ENCODE data around the gene AXIN1.
"Not testable (repeated sequence)": the region's sequence is repeated elsewhere in the genome, so short reads cannot be mapped to it uniquely, and the experiment has no call there.

The AXIN1 gene

DNA sequence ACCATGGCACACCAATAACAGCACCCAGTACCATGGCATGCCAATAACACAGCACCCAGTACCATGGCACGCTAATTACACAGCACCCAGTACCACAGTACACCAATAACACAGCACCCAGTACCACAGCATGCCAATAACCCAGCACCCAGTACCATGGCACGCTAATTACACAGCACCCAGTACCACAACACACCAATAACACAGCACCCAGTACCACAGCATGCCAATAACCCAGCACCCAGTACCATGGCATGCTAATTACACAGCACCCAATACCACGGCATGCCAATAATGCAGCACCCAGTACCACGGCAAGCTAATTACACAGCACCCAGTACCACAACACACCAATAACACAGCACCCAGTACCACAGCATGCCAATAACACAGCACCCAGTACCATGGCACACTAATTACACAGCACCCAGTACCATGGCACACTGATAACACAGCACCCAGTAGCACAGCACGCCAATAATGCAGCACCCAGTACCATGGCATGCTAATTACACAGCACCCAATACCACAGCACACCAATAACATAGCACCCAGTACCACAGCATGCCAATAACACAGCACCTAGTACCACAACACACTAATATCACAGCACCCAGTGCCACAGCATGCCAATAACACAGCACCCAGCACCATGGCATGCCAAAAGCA is 18.2 kb downstream of the AXIN1 start:
- not testable (repeated sequence) for DNase-seq (ENCODE audit: low spot score)

DNA sequence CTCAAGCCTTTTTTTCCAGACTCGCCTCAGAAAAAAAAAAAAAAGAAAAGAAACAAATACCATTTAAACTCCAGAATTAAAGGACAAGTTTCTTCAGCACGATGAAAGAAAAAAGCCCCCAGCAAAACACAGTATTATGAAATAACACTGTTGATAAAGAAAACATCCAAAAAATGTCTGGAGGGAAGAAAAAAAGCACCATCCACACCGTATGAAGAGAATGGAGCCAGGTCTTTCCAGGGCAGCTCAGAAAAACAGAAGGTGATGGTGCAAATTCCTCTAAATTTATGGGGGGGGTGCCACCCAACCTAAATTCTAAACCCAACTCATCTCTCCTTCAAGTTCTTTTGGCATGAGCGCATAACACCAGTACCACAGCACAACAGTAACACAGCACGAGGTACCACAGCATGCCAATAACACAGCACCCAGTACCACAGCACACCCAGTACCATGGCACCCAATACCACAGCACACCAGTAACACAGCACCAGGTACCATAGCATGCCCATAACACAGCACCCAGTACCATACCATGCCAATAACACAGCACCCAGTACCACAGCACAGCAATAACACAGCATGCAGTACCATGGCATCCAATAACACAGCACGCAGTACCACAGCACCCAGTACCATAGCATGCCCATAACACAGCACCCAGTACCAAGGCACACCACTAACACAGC is 19.0 kb downstream of the AXIN1 start:
- no peak for DNase-seq (ENCODE audit: low spot score)

DNA sequence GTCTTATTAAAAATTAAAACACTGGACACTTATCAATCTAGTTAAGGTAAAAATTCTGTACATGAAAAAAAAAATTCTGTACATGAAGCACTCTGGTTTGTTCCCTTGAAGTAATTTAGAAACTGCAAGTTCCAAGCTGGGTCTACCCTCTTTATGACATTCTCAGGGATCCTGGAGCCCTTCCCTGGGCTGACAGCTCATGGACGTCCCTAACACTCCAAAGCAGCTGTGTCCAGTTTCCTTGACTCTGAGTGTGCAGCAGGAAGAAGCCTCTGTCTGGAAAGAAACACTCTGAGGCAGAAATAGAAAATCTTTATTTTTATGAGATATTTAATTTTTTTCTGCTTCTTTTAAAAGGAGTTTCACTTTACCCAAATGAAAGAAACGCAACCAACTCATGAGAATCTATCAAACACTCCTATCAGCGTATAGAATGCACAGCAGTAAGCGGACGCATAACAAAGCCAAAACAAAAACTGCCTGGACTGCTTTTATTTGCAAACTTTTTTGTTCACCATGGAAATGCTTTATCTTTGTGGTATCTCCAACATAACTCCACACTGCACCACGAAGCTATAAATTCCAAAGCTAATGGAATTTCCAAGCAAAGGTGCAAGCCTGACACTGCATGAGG is 21.2 kb downstream of the AXIN1 start:
- not testable (repeated sequence) for DNase-seq (ENCODE audit: low spot score)

- DNase-seq (ENCODE audit: low spot score) = no peak
Observed at GRCh38 chr16:330741-331140, 21.8 kb downstream of the AXIN1 start.

DNA sequence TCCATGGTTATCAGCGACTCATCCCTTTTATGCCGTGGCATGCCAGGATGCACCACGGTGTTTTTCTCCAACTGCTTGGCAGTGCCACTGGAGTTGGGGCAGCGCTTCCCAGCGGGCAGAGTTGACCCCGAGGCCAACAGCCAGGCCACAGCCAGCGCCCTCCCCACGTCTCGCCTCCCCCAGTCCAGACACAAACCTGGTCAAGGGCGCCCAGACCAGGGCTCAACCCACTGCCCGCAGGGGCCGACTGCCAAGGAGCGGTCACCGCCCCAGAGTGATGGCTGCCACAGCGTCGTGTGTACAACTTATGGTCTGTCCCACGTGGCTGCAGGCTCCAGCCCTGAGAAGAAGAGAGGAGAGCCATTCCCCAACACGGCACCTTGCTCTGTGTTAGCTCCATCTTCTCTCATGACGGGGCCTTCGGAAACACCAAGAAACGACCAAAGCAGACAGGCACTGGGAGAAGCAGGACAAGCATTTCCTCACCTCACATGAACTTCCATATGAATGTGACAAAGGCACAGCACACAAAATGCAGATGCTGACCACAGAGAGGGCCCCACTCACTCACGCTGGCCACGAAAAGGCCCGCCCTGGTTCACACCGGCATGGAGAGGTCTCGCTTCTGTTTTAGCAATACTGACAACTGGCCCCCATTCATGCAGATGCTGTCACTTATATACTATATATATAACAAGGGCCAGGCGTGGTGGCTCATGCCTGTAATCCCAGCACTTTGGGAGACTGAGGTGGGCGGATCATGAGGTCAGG is 27.0 kb downstream of the AXIN1 start:
- no peak for DNase-seq (ENCODE audit: low spot score)

DNA sequence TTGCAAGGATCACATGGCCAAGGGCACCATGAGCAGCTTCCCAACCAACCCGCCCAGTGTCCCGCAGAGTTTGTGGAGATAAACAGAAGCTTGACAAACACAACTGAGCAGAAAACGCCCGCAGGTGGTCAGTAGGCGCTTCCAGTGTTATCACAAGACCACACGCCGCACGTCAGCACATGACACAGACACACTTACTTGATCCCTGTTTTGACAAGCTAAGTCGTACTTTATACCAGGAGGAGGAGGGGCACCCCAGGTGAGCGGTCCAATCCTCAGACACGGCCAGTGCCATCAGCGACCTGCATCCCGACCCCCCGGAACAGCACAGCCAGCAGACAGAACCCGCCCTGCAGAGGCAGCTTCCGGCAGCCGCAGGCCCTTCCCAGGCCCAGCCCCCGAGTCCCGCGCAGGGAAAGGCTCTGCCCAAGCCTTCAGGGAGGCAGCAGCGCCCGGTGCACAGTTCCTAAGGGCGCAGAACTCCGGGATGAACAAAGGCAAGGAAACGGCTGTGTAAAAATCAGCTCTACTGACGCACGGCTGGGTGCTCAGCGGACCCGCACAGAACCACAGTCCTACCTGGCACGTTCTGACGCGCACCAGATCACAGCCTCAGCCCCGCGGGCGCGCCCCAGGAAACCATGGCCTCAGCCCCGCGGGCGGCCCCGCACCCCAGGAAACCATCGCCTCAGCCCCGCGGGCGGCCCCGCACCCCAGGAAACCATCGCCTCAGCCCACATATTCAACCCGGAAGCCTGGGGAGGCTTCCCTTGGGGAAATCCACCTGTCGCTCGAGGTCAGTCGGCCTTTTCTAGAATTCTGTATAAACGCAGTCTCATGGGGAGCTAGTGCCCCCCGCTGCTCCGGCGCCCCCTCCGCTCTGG is 27.8 kb downstream of the AXIN1 start:
- DNase-seq (ENCODE audit: low spot score) = no peak

GRCh38 chr16:324201-324450 is 28.4 kb downstream of the AXIN1 start:
- DNase-seq (ENCODE audit: low spot score) = no peak

GRCh38 chr16:322476-323143 is 29.9 kb downstream of the AXIN1 start:
- DNase-seq (ENCODE audit: low spot score) = no peak

DNA sequence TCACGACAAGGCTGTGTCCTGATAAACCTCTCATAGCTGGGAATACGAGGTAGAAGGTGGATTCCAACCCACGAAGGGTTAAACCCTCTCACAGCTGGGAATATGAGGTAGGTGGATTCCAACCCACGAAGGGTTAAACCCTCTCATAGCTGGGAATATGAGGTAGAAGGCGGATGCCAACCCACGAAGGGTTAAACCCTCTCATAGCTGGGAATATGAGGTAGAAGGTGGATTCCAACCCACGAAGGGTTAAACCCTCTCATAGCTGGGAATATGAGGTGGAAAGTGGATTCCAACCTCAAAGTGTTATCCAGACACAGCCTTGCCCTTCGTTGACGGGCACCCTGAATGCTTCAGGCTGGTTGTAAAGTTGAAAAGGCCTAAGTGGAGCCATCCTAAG is 31.0 kb downstream of the AXIN1 start:
- no peak for DNase-seq (ENCODE audit: low spot score)

DNA sequence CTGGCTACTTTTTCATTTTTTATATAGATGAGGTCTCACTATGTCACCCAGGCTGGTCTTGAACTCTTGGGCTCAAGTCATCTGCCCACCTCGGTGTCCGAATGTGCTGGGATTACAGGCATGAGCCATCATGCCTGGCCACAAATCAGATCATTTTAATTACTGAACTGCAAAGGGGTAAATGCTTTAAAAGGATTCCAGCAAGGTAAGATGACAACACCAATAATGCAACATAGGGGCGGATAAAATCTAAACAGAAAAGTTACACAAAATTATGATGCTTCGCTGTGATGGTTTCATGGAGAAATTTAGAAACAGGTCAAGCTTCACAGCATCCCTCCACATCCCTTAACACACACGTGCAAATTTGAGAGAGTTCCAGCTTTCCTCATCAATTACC is 32.3 kb downstream of the AXIN1 start:
- no peak for DNase-seq (ENCODE audit: low spot score)

DNA sequence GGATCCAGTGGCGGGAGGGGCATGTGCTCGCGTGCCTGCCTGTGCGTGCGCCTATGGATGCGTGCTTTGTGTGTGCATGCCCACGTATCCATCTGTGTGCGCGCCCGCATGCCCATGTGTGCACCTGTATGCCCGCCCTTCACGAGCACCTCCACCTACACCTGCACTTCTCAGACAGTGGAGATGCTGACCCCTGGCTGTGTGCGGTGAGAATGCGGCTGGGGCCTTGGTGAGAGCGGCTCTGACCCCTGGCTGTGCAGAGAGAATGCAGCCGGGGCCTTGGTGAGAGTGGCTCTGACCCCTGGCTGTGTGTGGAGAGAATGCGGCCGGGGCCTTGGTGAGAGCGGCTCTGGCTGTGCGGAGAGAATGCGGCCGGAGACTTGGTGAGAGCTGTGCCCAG is 33.9 kb downstream of the AXIN1 start:
- DNase-seq (ENCODE audit: low spot score) = no peak

GRCh38 chr16:317583-317982 is 34.9 kb downstream of the AXIN1 start:
- DNase-seq (ENCODE audit: low spot score) = no peak

GRCh38 chr16:316741-317464 is 35.6 kb downstream of the AXIN1 start:
- DNase-seq (ENCODE audit: low spot score) = no peak

GRCh38 chr16:314795-315299 is 37.7 kb downstream of the AXIN1 start:
- DNase-seq (ENCODE audit: low spot score) = no peak

- DNase-seq (ENCODE audit: low spot score) = no peak
Observed at GRCh38 chr16:314351-314750, 38.2 kb downstream of the AXIN1 start.

DNA sequence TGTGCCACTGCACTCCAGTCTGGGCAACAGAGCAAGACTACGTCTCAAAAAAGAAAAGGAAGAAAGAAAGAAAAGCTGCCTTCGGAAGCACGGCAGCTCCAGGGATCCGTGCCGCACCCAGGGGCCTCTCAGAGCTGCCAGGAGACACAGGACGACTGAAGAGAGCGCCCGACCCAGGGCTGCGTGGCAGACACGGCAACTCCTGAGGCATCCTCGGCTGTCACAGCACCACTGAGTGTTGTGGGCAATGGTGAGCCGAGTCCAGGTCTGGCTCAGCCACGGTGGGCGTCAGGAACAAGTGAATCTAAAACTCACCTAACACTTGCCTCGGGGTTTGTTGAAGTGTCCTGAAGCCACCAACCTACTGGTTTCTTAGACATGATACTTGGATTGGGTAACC is 40.8 kb downstream of the AXIN1 start:
- no peak for DNase-seq (ENCODE audit: low spot score)

GRCh38 chr16:309476-309875 is 43.0 kb downstream of the AXIN1 start:
- no peak for DNase-seq (ENCODE audit: low spot score)

DNA sequence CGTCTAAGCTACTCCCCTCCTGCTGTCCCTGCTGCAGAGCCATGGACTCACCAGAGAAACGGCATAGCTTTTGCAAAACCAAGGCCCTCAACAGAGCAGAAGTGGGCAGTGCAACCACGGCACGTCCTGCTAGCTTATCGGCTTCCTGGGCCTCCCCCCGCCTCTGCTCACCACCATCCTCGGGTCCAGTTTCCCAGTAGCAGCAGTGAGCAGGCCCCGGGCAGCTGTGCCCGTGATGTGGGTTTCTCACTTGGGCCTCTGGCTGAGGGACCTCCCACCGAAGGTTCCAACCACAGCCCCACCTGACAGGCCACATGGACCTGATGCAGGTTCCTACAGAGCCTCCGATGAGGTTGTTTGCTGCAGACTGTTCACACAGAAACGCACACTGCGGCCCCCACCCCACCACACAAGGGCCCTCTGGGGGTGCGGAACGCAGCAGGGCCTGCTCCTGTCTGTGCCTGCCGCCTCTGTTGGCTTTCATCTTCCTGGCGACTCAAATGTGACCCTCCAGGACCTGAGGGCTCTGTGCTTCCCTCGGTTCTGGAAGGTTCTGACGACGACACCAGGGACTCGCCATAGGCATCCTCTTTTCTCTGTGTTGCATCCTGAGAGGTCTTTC is 44.7 kb downstream of the AXIN1 start:
- no peak for DNase-seq (ENCODE audit: low spot score)

GRCh38 chr16:306911-307370 is 45.6 kb downstream of the AXIN1 start:
- DNase-seq (ENCODE audit: low spot score) = no peak

Data from SK-N-DZ (cell line).